Right lobe of liver (tissue), 4 donors: Measurements from ENCODE around the gene MC2R.

ENCODE experiments used
- CTCF ChIP-seq, 4 donors: fragments of 200-600 bp in 3 of 4; fragments of 450-650 bp in 1 of 4; IDR thresholded peaks; one replicate each; pipeline versions ENCODE4 v1.5.1 to v1.8.0; 2016 to 2022; ENCODE audit warnings: antibody characterized with exemption in 4 of 4, mild to moderate bottlenecking in 2 of 4
- POLR2A ChIP-seq: fragments of 450-650 bp; IDR thresholded peaks from one replicate; pipeline ENCODE4 v1.6.1; 2017; ENCODE audit warnings: antibody characterized with exemption, mild to moderate bottlenecking
- donor health status: DM: no; HTN: no; CAD: no.
- donor health status: DM: no; HTN: no; CAD: no.
- donor health status: DM: no; HTN: yes; CAD: no.

- TF ChIP-seq CTCF (IDR thresholded peaks at IDR 0.05) = no peak
- TF ChIP-seq POLR2A = no peak
These were observed 78.8 kb downstream of the MC2R start for GRCh38 chr18:13836559-13836958.
